Right lobe of liver (tissue), 6 donors: ENCODE data around the gene NUP210. TPM values are rescaled to one million over a fixed set of nuclear protein-coding genes. Genes with fewer than 3 reads are reported as not detected.

ENCODE experiments used
- ATAC-seq, 4 donors: fragments of 200-7000 bp; cut with Tn5 transposase; one replicate each; pipeline ENCODE4 v1.9.1; 2020; ENCODE audit warnings: mild to moderate bottlenecking in 4 of 4, moderate library complexity in 4 of 4
- DNase-seq, 3 donors: peaks; one replicate each; pipeline ENCODE4 v3.0.0-alpha.2; 2020
- H3K27ac ChIP-seq, 3 donors: fragments of 200-600 bp; one replicate each; pipeline ENCODE4 v1.8.0; 2022
- H3K27me3 ChIP-seq, 2 donors: fragments of 200-600 bp; one replicate each; pipeline ENCODE4 v1.8.0; 2022
- H3K36me3 ChIP-seq, 4 donors: fragments of 200-600 bp; sonication (generic) in 1 of 4; one replicate each; pipeline versions ENCODE4 v1.5.1 to v1.8.0; 2017 to 2022; ENCODE audit warnings: control low read depth in 1 of 4
- H3K4me1 ChIP-seq, 4 donors: fragments of 200-600 bp; sonication (generic) in 1 of 4; one replicate each; pipeline versions ENCODE4 v1.5.1 to v1.8.0; 2017 to 2022; ENCODE audit warnings: control low read depth in 1 of 4
- H3K4me3 ChIP-seq, 3 donors: fragments of 200-600 bp; one replicate each; pipeline ENCODE4 v1.8.0; 2022
- H3K9me3 ChIP-seq, 4 donors: fragments of 200-600 bp; sonication (generic) in 1 of 4; one replicate each; pipeline versions ENCODE4 v1.5.1 to v1.8.0; 2017 to 2022; ENCODE audit warnings: control low read depth in 1 of 4
- POLR2A ChIP-seq: fragments of 450-650 bp; IDR thresholded peaks from one replicate; pipeline ENCODE4 v1.6.1; 2017; ENCODE audit warnings: antibody characterized with exemption, mild to moderate bottlenecking
- WGBS: methylation state at CpG from one replicate; pipeline ENCODE4 v1.1.6; 2018; ENCODE audit warnings: low coverage, low lambda C conversion rate; ENCODE audit not compliant: insufficient coverage; ENCODE audit errors: missing lambda C conversion rate; 5-methylcytosine and 5-hydroxymethylcytosine counted together
- intact Hi-C, 2 donors: fragments of 100-400 bp; cut with DNase I; formaldehyde crosslinking; loops; one replicate each; pipeline versions ENCODE4 v1.11.2 to v1.14.1; 2022
- total RNA-seq, 6 experiments: library from RNA; depleted of rRNA in 2 of 6; stranded (reverse); fragments of >200 nt in 2 of 6; fragmentation: NEBNext Ultra II Directional in 3 of 6; extraction: Animal tissue kit (Norgen Biotek cat#: 25700) in 3 of 6; gene quantifications; one replicate each; pipeline versions ENCODE4 v1.1.0 to v1.2.4, GENCODE V29; 2016 to 2023
- TF ChIP-seq, protein P1 (sequence below), 4 donors: fragments of 200-600 bp in 3 of 4; fragments of 450-650 bp in 1 of 4; IDR thresholded peaks; one replicate each; pipeline versions ENCODE4 v1.5.1 to v1.8.0; 2016 to 2022; ENCODE audit warnings: antibody characterized with exemption in 4 of 4, mild to moderate bottlenecking in 2 of 4
- donor health status: DM: no; HTN: yes; CAD: no.
- donor health status: DM: no; HTN: no; CAD: no.
- donor health status: DM: no; HTN: no; CAD: no.
- donor health status: DM: no; HTN: yes; CAD: no.
- donor health status: DM: no; HTN: yes; CAD: no.

The NUP210 gene
- total RNA-seq, 6 experiments from 2014 or later = 11.7 to 17.7 (median 15.6) TPM

DNA sequence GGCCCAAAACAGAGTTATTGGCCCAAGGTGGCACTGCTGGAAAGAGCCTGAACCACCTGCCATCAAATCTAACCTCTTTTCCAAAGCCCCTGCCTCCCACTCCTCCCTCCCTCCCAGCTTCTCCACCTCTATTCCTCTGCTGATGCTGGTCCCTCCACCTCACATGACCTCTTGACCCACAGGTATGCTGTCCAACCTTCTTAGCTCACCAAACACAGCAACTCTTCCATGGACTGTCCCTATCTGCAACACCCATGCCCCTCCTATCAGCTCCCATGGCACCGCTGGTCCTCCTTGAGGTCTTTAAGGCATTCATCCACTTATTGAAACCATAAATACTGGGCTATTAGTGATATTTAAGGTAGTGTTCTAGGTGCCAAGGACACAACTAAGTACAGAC is 12.6 kb downstream of the NUP210 start:
- TF ChIP-seq POLR2A = no peak
- TF ChIP-seq, protein P1, sequence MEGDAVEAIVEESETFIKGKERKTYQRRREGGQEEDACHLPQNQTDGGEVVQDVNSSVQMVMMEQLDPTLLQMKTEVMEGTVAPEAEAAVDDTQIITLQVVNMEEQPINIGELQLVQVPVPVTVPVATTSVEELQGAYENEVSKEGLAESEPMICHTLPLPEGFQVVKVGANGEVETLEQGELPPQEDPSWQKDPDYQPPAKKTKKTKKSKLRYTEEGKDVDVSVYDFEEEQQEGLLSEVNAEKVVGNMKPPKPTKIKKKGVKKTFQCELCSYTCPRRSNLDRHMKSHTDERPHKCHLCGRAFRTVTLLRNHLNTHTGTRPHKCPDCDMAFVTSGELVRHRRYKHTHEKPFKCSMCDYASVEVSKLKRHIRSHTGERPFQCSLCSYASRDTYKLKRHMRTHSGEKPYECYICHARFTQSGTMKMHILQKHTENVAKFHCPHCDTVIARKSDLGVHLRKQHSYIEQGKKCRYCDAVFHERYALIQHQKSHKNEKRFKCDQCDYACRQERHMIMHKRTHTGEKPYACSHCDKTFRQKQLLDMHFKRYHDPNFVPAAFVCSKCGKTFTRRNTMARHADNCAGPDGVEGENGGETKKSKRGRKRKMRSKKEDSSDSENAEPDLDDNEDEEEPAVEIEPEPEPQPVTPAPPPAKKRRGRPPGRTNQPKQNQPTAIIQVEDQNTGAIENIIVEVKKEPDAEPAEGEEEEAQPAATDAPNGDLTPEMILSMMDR (IDR thresholded peaks at IDR 0.05) = no peak
- intact Hi-C loops = no loop called here
- Histone ChIP-seq H3K36me3 (no peaks in the 10 kb centered on the region), H3K4me3 (no peak overlapping the region), H3K9me3 (no peaks in the 10 kb centered on the region), H3K27ac (no peak overlapping the region), H3K27me3 (no peaks in the 10 kb centered on the region), H3K4me1 (peaks cover 0 to 5% (median 0%) of the 10 kb centered on the region in 4 donors)
- WGBS = 77% methylated on average over 1 of the region's 1 CpG
- ATAC-seq = no peak
- no peak for DNase-seq

DNA sequence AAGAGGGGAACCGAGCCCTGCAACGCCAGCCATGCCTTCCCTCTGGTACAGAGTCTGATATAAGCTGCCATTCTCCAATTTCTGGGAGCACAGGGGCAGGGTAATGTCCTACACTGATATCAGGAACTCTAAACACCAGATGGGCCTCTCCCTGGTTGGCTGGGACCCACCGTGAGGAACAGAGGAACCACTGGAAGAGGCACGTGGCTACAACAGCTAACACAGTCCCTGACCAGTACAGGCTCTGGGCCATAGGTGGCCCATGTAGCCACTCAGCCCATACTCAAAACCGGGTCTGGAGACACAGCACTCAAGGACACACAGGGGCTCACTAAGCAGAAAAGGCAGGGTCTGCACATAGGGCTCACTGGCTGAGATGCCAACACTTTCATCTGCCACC is 13.9 kb downstream of the NUP210 start:
- Histone ChIP-seq H3K4me1 (no peaks in the 10 kb centered on the region), H3K27me3 (no peaks in the 10 kb centered on the region), H3K4me3 (no peak overlapping the region), H3K27ac (no peak overlapping the region), H3K36me3 (no peaks in the 10 kb centered on the region), H3K9me3 (no peaks in the 10 kb centered on the region)
- ATAC-seq (peak in 1 of 4 donors; percentile 12), DNase-seq (no peak)
- intact Hi-C loops = no loop called here
- WGBS = 93% methylated on average over 3 of the region's 5 CpGs
- no peak for TF ChIP-seq POLR2A
- TF ChIP-seq, protein P1 (IDR thresholded peaks at IDR 0.05) = no peak

DNA sequence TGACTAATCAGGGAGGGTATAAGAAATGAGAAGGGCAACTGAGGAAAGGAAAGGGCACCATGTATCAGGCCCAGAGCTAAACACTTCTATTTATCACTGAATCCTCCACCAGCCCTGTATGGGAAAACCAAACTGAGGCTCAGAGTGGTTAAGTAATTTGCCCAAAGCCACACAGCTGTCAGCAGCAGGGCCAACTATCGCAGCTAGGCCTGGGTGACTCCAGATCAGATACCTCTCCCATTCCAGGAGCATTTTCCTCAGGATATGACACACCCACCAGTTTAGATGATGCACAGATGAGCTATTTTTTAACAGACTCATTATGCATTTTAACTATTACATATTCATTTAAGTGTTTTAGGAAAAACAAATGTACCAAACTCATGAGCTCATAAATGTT is 14.5 kb downstream of the NUP210 start:
- Histone ChIP-seq H3K4me1 (no peaks in the 10 kb centered on the region), H3K27me3 (no peaks in the 10 kb centered on the region), H3K36me3 (no peaks in the 10 kb centered on the region), H3K27ac (no peak overlapping the region), H3K4me3 (no peak overlapping the region), H3K9me3 (no peaks in the 10 kb centered on the region)
- TF ChIP-seq, protein P1 (IDR thresholded peaks at IDR 0.05) = no peak
- no peak for TF ChIP-seq POLR2A
- no peak for DNase-seq
- intact Hi-C loops = no loop called here
- 100% methylated on average over 1 of the region's 1 CpG for WGBS
- ATAC-seq = no peak

DNA sequence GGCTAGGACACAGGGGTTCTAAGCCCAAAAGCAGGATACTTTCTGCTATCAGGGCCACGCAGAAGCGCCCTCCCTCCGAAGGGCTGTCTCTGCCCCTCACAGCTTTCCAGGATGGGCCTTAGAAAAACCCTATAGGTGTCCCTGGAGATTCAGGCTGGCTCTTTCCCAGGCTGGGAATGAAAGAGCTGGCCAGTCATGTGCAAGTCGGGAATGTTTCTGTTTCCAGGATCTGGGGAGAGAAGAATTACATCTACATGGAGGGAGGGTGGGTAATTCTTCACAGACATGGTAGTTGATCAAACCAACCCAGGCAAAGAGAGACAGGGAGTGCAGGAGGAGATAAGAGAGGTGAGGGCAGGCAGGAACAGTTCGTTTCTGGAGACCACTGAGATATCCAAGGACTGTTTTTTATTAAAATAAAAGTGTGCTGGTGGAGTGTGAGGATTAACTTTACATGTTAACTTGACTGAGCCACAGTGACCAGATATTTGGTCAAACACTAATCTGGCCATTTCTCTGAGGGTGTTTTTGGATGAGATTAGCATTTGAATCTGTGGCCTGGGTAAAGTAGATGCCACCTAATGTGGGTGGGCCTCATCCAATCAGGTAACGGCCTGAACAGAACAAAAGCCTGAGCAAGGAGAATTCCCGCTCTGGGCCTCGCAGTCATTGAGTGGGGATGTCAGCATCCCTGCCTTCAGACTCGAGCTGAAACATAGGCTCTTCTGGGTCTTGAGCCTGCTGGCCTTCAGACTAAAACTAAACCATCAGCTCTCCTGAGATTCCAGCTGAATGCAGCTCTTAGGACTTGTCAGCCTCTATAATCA is 15.3 kb downstream of the NUP210 start:
- no peak for DNase-seq
- WGBS = 82% methylated on average over 5 of the region's 9 CpGs
- no peaks in the 10 kb centered on the region for H3K27me3 ChIP-seq

More for the DNA sequence above, 15.3 kb downstream of the NUP210 start:
- H3K27ac ChIP-seq = no peak overlapping the region
- intact Hi-C loops = no loop called here
- ATAC-seq = no peak
- no peaks in the 10 kb centered on the region for H3K36me3 ChIP-seq
- H3K9me3 ChIP-seq = no peaks in the 10 kb centered on the region
- no peaks in the 10 kb centered on the region for H3K4me1 ChIP-seq
- TF ChIP-seq, protein P1 (IDR thresholded peaks at IDR 0.05) = no peak
- TF ChIP-seq POLR2A = no peak
- H3K4me3 ChIP-seq = no peak overlapping the region
